K562 (cell line): ENCODE measurements around the gene PRPS2.

Experiments used
- ARHGAP35 ChIP-seq: fragments of 450-650 bp; IDR thresholded peaks from 2 replicates; pipeline ENCODE4 v1.6.1; 2018; ENCODE audit not compliant: partially characterized antibody
- DNMT1 ChIP-seq: fragments of 450-650 bp; IDR thresholded peaks from 2 replicates; pipeline ENCODE4 v1.6.1; 2016; ENCODE audit warnings: antibody characterized with exemption, mild to moderate bottlenecking
- ELF1 ChIP-seq: fragments of 200-800 bp; sonication (Bioruptor generic); IDR thresholded peaks from 2 replicates; pipeline ENCODE4 v1.6.1; 2016; ENCODE audit warnings: missing genetic modification characterization, missing compliant biosample characterization
- ETV6 ChIP-seq, 3 experiments: fragments of 150-350 bp in 1 of 3; sonication (generic) in 1 of 3; formaldehyde crosslinking in 1 of 3; IDR thresholded peaks; 2 replicates each; pipeline versions ENCODE4 v1.6.1 to v1.8.0; 2014 to 2022; ENCODE audit warnings: borderline replicate concordance in 2 of 3, low read depth in 2 of 3, antibody characterized with exemption in 1 of 3, low read length in 1 of 3, mild to moderate bottlenecking in 1 of 3, missing genetic modification reagents in 1 of 3
- MAFK ChIP-seq: IDR thresholded peaks from 2 replicates; pipeline ENCODE4 v1.6.1; 2011; ENCODE audit warnings: low read length, improper control_type of control experiment
- POLR2A ChIP-seq: fragments of 450-650 bp; conservative IDR thresholded peaks from 2 replicates; pipeline ENCODE4 v1.6.1; 2016
- SAP30 ChIP-seq: fragments of 200-600 bp; sonication (generic); IDR thresholded peaks from 2 replicates; pipeline ENCODE4 v1.6.1; 2012; ENCODE audit warnings: borderline replicate concordance, low read depth, mild to moderate bottlenecking, moderate library complexity, low read length, control low read depth, inconsistent platforms; ENCODE audit not compliant: insufficient read depth, poor library complexity, severe bottlenecking
- TEAD2 ChIP-seq: fragments of 450-650 bp; IDR thresholded peaks from 2 replicates; pipeline ENCODE4 v1.6.1; 2016; ENCODE audit warnings: missing genetic modification characterization, control low read depth, missing compliant biosample characterization
- ZFX ChIP-seq: sonication (generic); formaldehyde crosslinking; IDR thresholded peaks from 2 replicates; pipeline ENCODE4 v1.8.0; 2022; ENCODE audit warnings: mild to moderate bottlenecking, missing genetic modification reagents, moderate library complexity
- ZNF586 ChIP-seq: fragments of 450-650 bp; formaldehyde crosslinking; conservative IDR thresholded peaks from 2 replicates; pipeline ENCODE4 v1.4.0; 2020; ENCODE audit warnings: mild to moderate bottlenecking, moderate library complexity
- TF ChIP-seq, protein P1 (sequence below): conservative IDR thresholded peaks from 2 replicates; pipeline ENCODE4 v1.6.1; 2011; ENCODE audit warnings: low read depth, mild to moderate bottlenecking, low read length; ENCODE audit not compliant: control insufficient read depth
- TF ChIP-seq, protein P2 (sequence below), 2 experiments: fragments of 450-650 bp in 1 of 2; sonication (generic) in 1 of 2; formaldehyde crosslinking in 1 of 2; IDR thresholded peaks in 1 of 2; conservative IDR thresholded peaks in 1 of 2; 2 replicates each; pipeline versions ENCODE4 v1.6.1 to v1.8.1; 2016 to 2023; ENCODE audit warnings: mild to moderate bottlenecking in 2 of 2, moderate library complexity in 2 of 2, inconsistent platforms in 1 of 2, missing genetic modification reagents in 1 of 2
- TF ChIP-seq, protein P3 (sequence below), 3 experiments: IDR thresholded peaks in 2 of 3; conservative IDR thresholded peaks in 1 of 3; 2 replicates each; pipeline ENCODE4 v1.5.1; 2011 to 2012; ENCODE audit warnings: low read length in 3 of 3, mild to moderate bottlenecking in 3 of 3, control low read depth in 2 of 3, improper control_type of control experiment in 1 of 3, inconsistent platforms in 1 of 3, low read depth in 1 of 3, mixed read lengths in 1 of 3, moderate library complexity in 1 of 3; ENCODE audit not compliant: insufficient read depth in 2 of 3
- TF ChIP-seq, protein P4 (sequence below): sonication (generic); formaldehyde crosslinking; IDR thresholded peaks from 2 replicates; pipeline ENCODE4 v1.8.1; 2022; ENCODE audit warnings: missing genetic modification reagents

DNA sequence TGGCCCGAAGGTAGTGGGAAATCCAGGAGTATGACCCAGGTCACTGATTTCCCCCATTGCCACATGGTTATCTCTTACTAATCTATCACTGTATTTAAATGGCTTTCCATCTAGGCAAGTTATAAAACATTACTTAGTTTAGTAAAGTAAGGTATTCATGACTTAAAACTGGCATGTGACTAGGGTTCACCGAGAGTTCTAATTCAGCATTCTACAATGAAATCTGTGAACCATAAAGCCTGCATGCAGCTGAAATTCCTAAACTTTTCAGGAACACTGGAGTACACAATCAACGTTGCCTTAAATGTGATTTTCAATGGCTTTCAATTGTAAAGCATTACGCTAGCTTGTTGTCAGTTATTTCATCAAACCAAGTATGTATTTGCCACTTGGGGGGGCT is 22.7 kb upstream of the PRPS2 start:
- TF ChIP-seq ZFX (CRISPR knock-in tag), result no peak
- no peak for TF ChIP-seq DNMT1
- no peak for TF ChIP-seq ELF1
- TF ChIP-seq POLR2A, result no peak
- TF ChIP-seq, protein P1, sequence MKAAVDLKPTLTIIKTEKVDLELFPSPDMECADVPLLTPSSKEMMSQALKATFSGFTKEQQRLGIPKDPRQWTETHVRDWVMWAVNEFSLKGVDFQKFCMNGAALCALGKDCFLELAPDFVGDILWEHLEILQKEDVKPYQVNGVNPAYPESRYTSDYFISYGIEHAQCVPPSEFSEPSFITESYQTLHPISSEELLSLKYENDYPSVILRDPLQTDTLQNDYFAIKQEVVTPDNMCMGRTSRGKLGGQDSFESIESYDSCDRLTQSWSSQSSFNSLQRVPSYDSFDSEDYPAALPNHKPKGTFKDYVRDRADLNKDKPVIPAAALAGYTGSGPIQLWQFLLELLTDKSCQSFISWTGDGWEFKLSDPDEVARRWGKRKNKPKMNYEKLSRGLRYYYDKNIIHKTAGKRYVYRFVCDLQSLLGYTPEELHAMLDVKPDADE, result no peak
- TF ChIP-seq, protein P2, sequence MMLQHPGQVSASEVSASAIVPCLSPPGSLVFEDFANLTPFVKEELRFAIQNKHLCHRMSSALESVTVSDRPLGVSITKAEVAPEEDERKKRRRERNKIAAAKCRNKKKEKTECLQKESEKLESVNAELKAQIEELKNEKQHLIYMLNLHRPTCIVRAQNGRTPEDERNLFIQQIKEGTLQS (IDR thresholded peaks at IDR 0.05), result no peak
- TF ChIP-seq, protein P2 (CRISPR knock-in tag; conservative IDR thresholded peaks at IDR 0.05), result no peak
- TF ChIP-seq MAFK, result no peak
- TF ChIP-seq, protein P3, sequence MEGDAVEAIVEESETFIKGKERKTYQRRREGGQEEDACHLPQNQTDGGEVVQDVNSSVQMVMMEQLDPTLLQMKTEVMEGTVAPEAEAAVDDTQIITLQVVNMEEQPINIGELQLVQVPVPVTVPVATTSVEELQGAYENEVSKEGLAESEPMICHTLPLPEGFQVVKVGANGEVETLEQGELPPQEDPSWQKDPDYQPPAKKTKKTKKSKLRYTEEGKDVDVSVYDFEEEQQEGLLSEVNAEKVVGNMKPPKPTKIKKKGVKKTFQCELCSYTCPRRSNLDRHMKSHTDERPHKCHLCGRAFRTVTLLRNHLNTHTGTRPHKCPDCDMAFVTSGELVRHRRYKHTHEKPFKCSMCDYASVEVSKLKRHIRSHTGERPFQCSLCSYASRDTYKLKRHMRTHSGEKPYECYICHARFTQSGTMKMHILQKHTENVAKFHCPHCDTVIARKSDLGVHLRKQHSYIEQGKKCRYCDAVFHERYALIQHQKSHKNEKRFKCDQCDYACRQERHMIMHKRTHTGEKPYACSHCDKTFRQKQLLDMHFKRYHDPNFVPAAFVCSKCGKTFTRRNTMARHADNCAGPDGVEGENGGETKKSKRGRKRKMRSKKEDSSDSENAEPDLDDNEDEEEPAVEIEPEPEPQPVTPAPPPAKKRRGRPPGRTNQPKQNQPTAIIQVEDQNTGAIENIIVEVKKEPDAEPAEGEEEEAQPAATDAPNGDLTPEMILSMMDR (IDR thresholded peaks at IDR 0.05 in 2 of 3, conservative IDR thresholded peaks at IDR 0.05 in 1 of 3; ENCODE audit: insufficient read depth in 2 of 3, low read depth in 1 of 3, low read length in 3 of 3), result peak in 1 of 3 experiments; percentile 26; a peak in 1 of 6 replicates
- TF ChIP-seq ETV6 (IDR thresholded peaks at IDR 0.05; ENCODE audit: borderline replicate concordance in 1 of 2, low read depth in 2 of 2, low read length in 1 of 2), result no peak
- no peak for TF ChIP-seq ETV6 (CRISPR knock-in tag; IDR thresholded peaks at IDR 0.05; ENCODE audit: borderline replicate concordance)
- TF ChIP-seq ARHGAP35, result no peak
- TF ChIP-seq SAP30, result no peak
- TF ChIP-seq, protein P4, sequence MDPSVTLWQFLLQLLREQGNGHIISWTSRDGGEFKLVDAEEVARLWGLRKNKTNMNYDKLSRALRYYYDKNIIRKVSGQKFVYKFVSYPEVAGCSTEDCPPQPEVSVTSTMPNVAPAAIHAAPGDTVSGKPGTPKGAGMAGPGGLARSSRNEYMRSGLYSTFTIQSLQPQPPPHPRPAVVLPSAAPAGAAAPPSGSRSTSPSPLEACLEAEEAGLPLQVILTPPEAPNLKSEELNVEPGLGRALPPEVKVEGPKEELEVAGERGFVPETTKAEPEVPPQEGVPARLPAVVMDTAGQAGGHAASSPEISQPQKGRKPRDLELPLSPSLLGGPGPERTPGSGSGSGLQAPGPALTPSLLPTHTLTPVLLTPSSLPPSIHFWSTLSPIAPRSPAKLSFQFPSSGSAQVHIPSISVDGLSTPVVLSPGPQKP, result no peak
- no peak for TF ChIP-seq TEAD2
- no peak for TF ChIP-seq ZNF586
